HepG2 (cell line): Measurements from ENCODE around the gene SPATC1L. TPM values are rescaled to one million over a fixed set of nuclear protein-coding genes. Genes with fewer than 3 reads are reported as not detected.

ENCODE experiments used
- GABPB1 ChIP-seq: IDR thresholded peaks from 2 replicates; pipeline ENCODE4 v1.6.1; 2016; ENCODE audit warnings: mild to moderate bottlenecking, missing genetic modification reagents, moderate library complexity, missing compliant biosample characterization
- IRX3 ChIP-seq: sonication (generic); formaldehyde crosslinking; IDR thresholded peaks from 2 replicates; pipeline ENCODE4 v1.8.1; 2023; ENCODE audit warnings: mild to moderate bottlenecking, low read depth, missing genetic modification reagents, borderline replicate concordance
- MTA1 ChIP-seq: sonication (generic); formaldehyde crosslinking; IDR thresholded peaks from 2 replicates; pipeline ENCODE4 v1.4.0; 2020; ENCODE audit warnings: missing genetic modification reagents, mild to moderate bottlenecking, borderline replicate concordance
- NFRKB ChIP-seq: fragments of 450-650 bp; IDR thresholded peaks from 2 replicates; pipeline ENCODE4 v1.6.1; 2017
- POLR2G ChIP-seq: fragments of 200-400 bp; formaldehyde crosslinking; IDR thresholded peaks from 2 replicates; pipeline ENCODE4 v1.6.1; 2018; ENCODE audit warnings: mild to moderate bottlenecking, low read depth, low read length, moderate library complexity
- RBFOX2 ChIP-seq: fragments of 200-400 bp; formaldehyde crosslinking; IDR thresholded peaks from 2 replicates; pipeline ENCODE4 v1.6.1; 2017; ENCODE audit warnings: low read depth, mild to moderate bottlenecking, low read length
- RNF2 ChIP-seq: fragments of 450-650 bp; conservative IDR thresholded peaks from 2 replicates; pipeline ENCODE4 v1.6.1; 2016; ENCODE audit warnings: low read depth
- RXRA ChIP-seq: sonication (generic); formaldehyde crosslinking; IDR thresholded peaks from 2 replicates; pipeline ENCODE4 v1.5.1; 2020; ENCODE audit warnings: missing genetic modification reagents
- SNAI1 ChIP-seq: sonication (generic); formaldehyde crosslinking; IDR thresholded peaks from 2 replicates; pipeline ENCODE4 v1.5.0; 2020; ENCODE audit warnings: mild to moderate bottlenecking, missing genetic modification reagents, borderline replicate concordance
- YEATS2 ChIP-seq: sonication (generic); formaldehyde crosslinking; IDR thresholded peaks from 2 replicates; pipeline ENCODE4 v1.4.0; 2020; ENCODE audit warnings: missing genetic modification reagents, borderline replicate concordance
- ZBTB20 ChIP-seq: sonication (generic); formaldehyde crosslinking; IDR thresholded peaks from 2 replicates; pipeline ENCODE4 v1.8.1; 2023; ENCODE audit warnings: missing genetic modification reagents, low read depth, mild to moderate bottlenecking, borderline replicate concordance
- ZC3H4 ChIP-seq: sonication (generic); formaldehyde crosslinking; IDR thresholded peaks from 2 replicates; pipeline ENCODE4 v1.4.0; 2020; ENCODE audit warnings: missing genetic modification reagents, borderline replicate concordance
- ZNF205 ChIP-seq: IDR thresholded peaks from 2 replicates; pipeline ENCODE4 v1.6.1; 2018; ENCODE audit warnings: missing biosample characterization, missing genetic modification reagents
- ZNF230 ChIP-seq: sonication (generic); formaldehyde crosslinking; IDR thresholded peaks from 2 replicates; pipeline ENCODE4 v1.4.0; 2020; ENCODE audit warnings: mild to moderate bottlenecking, missing genetic modification reagents
- ZNF543 ChIP-seq: sonication (generic); formaldehyde crosslinking; IDR thresholded peaks from 2 replicates; pipeline ENCODE4 v1.4.0; 2020; ENCODE audit warnings: mild to moderate bottlenecking, missing genetic modification reagents
- ZNF672 ChIP-seq: sonication (generic); formaldehyde crosslinking; IDR thresholded peaks from 2 replicates; pipeline ENCODE4 v1.8.1; 2022; ENCODE audit warnings: missing genetic modification reagents
- ZNF772 ChIP-seq: sonication (generic); formaldehyde crosslinking; IDR thresholded peaks from 2 replicates; pipeline ENCODE4 v1.5.0; 2020; ENCODE audit warnings: mild to moderate bottlenecking, missing genetic modification reagents
- ZNF83 ChIP-seq: sonication (generic); formaldehyde crosslinking; IDR thresholded peaks from 2 replicates; pipeline ENCODE4 v1.4.0; 2020; ENCODE audit warnings: missing genetic modification reagents, mild to moderate bottlenecking, borderline replicate concordance
- ZZZ3 ChIP-seq: sonication (generic); formaldehyde crosslinking; IDR thresholded peaks from 2 replicates; pipeline ENCODE4 v1.4.0; 2020; ENCODE audit warnings: missing genetic modification reagents, mild to moderate bottlenecking, borderline replicate concordance
- polyA plus RNA-seq, 8 experiments: library from polyadenylated mRNA; depleted of rRNA in 3 of 8; stranded (reverse) in 7 of 8; unstranded in 1 of 8; fragments of >200 nt; fragmentation: Illumina TruSeq in 4 of 8; extraction: Trizol in 4 of 8; gene quantifications; 2 replicates each; pipeline versions ENCODE4 v1.2.1 to v1.2.3, GENCODE V29; 2011 to 2016; ENCODE audit warnings: low read depth in 4 of 8, missing spikeins in 1 of 8, mixed read lengths in 1 of 8; ENCODE audit not compliant: insufficient read depth in 1 of 8
- total RNA-seq, 5 experiments: library from RNA; depleted of rRNA; stranded (reverse); fragments of >200 nt; fragmentation: Illumina TruSeq; extraction: Trizol; gene quantifications; 2 replicates each; pipeline ENCODE4 v1.2.3, GENCODE V29; 2016; ENCODE audit warnings: low read depth in 1 of 5
- TF ChIP-seq, protein P1 (sequence below): sonication (generic); formaldehyde crosslinking; IDR thresholded peaks from 2 replicates; pipeline ENCODE4 v1.5.1; 2020; ENCODE audit warnings: mild to moderate bottlenecking, moderate library complexity, missing genetic modification reagents
- TF ChIP-seq, protein P2 (sequence below): sonication (generic); formaldehyde crosslinking; conservative IDR thresholded peaks from 2 replicates; pipeline ENCODE4 v1.8.1; 2023; ENCODE audit warnings: missing genetic modification reagents
- TF ChIP-seq, protein P3 (sequence below): sonication (generic); formaldehyde crosslinking; IDR thresholded peaks from 2 replicates; pipeline ENCODE4 v1.5.0; 2020; ENCODE audit warnings: mild to moderate bottlenecking, missing genetic modification reagents
- TF ChIP-seq, protein P4 (sequence below): sonication (generic); formaldehyde crosslinking; IDR thresholded peaks from 2 replicates; pipeline ENCODE4 v1.8.0; 2022; ENCODE audit warnings: missing genetic modification reagents, mild to moderate bottlenecking, moderate library complexity, borderline replicate concordance

SPATC1L gene
- total and polyA plus RNA-seq, 2 of the 13 experiments (the other 11 are each of a cell fraction or from before 2014, with no cell fraction given): 1.4 to 3.3 TPM

DNA sequence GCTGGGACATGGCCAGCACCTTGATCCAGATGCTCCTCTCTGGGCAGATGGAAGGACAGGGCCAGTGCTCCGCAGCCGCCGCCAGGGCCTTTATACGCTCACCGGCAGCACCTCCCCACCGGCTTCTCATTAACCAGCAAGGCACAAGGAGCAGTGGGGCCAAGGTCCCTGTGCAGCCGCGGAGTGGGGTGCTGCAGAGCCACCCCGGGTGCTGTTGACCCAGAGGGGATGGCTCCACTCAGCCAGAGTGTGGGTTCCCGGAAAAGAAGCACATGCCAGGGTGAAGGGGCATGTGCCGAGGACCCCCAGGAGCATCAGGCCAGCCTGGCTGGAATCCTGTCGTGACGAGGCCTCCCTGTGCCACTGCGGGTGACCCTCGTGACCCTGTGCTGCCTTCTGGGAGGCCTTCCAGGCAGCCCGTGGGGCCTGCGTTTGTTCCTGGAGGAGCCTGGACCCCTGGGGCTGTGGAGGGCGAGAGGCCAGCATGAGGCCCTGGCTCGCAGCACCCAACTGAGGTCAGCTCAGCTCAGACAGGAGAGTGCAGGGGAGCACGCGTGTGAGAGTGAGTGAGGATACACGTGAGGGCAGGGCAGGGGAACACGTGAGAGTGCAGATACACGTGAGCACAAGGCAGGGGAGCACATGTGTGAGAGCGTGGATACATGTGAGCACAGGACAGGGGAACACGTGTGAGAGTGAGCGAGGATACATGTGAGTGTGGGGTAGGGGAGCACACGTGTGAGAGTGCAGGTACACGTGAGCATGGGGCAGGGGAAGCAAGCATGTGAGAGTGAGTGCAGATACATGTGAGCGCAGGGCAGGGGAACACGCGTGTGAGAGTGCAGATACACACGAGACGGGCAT lies 28.5 kb downstream of the SPATC1L start, which contains the start of gene FTCD (continued):
- TF ChIP-seq, protein P1, sequence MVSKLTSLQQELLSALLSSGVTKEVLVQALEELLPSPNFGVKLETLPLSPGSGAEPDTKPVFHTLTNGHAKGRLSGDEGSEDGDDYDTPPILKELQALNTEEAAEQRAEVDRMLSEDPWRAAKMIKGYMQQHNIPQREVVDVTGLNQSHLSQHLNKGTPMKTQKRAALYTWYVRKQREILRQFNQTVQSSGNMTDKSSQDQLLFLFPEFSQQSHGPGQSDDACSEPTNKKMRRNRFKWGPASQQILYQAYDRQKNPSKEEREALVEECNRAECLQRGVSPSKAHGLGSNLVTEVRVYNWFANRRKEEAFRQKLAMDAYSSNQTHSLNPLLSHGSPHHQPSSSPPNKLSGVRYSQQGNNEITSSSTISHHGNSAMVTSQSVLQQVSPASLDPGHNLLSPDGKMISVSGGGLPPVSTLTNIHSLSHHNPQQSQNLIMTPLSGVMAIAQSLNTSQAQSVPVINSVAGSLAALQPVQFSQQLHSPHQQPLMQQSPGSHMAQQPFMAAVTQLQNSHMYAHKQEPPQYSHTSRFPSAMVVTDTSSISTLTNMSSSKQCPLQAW: peak; percentile 96
- TF ChIP-seq IRX3 (CRISPR knock-in tag) (peak; percentile 77; the same call in 1 of the 2 replicates), POLR2G (peak; percentile 99), ZNF205 (CRISPR knock-in tag) (no peak; the same call in 1 of the 2 replicates), ZNF672 (CRISPR knock-in tag) (peak; percentile 84; the same call in 1 of the 2 replicates), ZNF83 (CRISPR knock-in tag) (peak; percentile 82; the same call in 1 of the 2 replicates), NFRKB (no peak), RNF2 (0 out of 2 replicates have a peak, but pooled peaks have one; percentile 36), GABPB1 (peak; percentile 46; the same call in 1 of the 2 replicates), ZC3H4 (peak; percentile 34; the same call in 1 of the 2 replicates), ZNF543 (peak; percentile 79), MTA1 (CRISPR knock-in tag) (peak; percentile 83; the same call in 1 of the 2 replicates), RBFOX2 (peak; percentile 90), ZNF772 (CRISPR knock-in tag) (peak; percentile 77; the same call in 1 of the 2 replicates), SNAI1 (CRISPR knock-in tag) (peak; percentile 1; the same call in 1 of the 2 replicates), YEATS2 (CRISPR knock-in tag) (no peak), RXRA (CRISPR knock-in tag) (peak; percentile 86), ZNF230 (CRISPR knock-in tag) (0 out of 2 replicates have a peak, but pooled peaks have one; percentile 48), ZZZ3 (CRISPR knock-in tag) (peak; percentile 63; the same call in 1 of the 2 replicates), ZBTB20 (CRISPR knock-in tag) (no peak)
- TF ChIP-seq, protein P2, sequence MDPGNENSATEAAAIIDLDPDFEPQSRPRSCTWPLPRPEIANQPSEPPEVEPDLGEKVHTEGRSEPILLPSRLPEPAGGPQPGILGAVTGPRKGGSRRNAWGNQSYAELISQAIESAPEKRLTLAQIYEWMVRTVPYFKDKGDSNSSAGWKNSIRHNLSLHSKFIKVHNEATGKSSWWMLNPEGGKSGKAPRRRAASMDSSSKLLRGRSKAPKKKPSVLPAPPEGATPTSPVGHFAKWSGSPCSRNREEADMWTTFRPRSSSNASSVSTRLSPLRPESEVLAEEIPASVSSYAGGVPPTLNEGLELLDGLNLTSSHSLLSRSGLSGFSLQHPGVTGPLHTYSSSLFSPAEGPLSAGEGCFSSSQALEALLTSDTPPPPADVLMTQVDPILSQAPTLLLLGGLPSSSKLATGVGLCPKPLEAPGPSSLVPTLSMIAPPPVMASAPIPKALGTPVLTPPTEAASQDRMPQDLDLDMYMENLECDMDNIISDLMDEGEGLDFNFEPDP (CRISPR knock-in tag): 0 out of 2 replicates have a peak, but pooled peaks have one; percentile 77
- TF ChIP-seq, protein P3, sequence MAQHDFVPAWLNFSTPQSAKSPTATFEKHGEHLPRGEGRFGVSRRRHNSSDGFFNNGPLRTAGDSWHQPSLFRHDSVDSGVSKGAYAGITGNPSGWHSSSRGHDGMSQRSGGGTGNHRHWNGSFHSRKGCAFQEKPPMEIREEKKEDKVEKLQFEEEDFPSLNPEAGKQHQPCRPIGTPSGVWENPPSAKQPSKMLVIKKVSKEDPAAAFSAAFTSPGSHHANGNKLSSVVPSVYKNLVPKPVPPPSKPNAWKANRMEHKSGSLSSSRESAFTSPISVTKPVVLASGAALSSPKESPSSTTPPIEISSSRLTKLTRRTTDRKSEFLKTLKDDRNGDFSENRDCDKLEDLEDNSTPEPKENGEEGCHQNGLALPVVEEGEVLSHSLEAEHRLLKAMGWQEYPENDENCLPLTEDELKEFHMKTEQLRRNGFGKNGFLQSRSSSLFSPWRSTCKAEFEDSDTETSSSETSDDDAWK (CRISPR knock-in tag): no peak
- TF ChIP-seq, protein P4, sequence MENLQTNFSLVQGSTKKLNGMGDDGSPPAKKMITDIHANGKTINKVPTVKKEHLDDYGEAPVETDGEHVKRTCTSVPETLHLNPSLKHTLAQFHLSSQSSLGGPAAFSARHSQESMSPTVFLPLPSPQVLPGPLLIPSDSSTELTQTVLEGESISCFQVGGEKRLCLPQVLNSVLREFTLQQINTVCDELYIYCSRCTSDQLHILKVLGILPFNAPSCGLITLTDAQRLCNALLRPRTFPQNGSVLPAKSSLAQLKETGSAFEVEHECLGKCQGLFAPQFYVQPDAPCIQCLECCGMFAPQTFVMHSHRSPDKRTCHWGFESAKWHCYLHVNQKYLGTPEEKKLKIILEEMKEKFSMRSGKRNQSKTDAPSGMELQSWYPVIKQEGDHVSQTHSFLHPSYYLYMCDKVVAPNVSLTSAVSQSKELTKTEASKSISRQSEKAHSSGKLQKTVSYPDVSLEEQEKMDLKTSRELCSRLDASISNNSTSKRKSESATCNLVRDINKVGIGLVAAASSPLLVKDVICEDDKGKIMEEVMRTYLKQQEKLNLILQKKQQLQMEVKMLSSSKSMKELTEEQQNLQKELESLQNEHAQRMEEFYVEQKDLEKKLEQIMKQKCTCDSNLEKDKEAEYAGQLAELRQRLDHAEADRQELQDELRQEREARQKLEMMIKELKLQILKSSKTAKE (CRISPR knock-in tag): peak; percentile 75
